PFSK-1 (cell line): ENCODE measurements around the gene LGALSL.

Source experiments
- FOXP2 ChIP-seq: optimal IDR thresholded peaks from 2 replicates; pipeline ENCODE3; 2011; ENCODE audit warnings: borderline replicate concordance, control low read depth, inconsistent platforms; ENCODE audit not compliant: insufficient read depth; ENCODE audit errors: extremely low read length, extremely low read depth
- POLR2AphosphoS5 ChIP-seq: IDR thresholded peaks from 2 replicates; pipeline ENCODE4 v1.6.1; 2012; ENCODE audit warnings: low read depth, mild to moderate bottlenecking, control low read depth, low read length, moderate library complexity
- REST ChIP-seq, 2 experiments: IDR thresholded peaks; 2 replicates each; pipeline versions ENCODE4 v1.6.1 to v1.8.0; 2011 to 2012; ENCODE audit warnings: low read depth in 2 of 2, low read length in 2 of 2, control low read depth in 1 of 2, inconsistent platforms in 1 of 2, mild to moderate bottlenecking in 1 of 2, moderate library complexity in 1 of 2; ENCODE audit not compliant: insufficient read depth in 1 of 2

GRCh38 chr2:64487256-64488049, 33.5 kb downstream of the LGALSL start:
- TF ChIP-seq REST (IDR thresholded peaks at IDR 0.05; ENCODE audit: insufficient read depth in 1 of 2, low read depth in 2 of 2, low read length in 2 of 2) (no peak), POLR2AphosphoS5 (no peak), FOXP2 (no peak)
